GM21576 (cell line): ENCODE measurements around the gene HAUS7.

Experiments
- ATAC-seq: cut with Tn5 transposase; IDR thresholded peaks from one replicate; pipeline ENCODE4 v1.9.1; 2021; ENCODE audit warnings: mild to moderate bottlenecking, moderate library complexity; ENCODE audit not compliant: unreplicated experiment

HAUS7 gene

DNA sequence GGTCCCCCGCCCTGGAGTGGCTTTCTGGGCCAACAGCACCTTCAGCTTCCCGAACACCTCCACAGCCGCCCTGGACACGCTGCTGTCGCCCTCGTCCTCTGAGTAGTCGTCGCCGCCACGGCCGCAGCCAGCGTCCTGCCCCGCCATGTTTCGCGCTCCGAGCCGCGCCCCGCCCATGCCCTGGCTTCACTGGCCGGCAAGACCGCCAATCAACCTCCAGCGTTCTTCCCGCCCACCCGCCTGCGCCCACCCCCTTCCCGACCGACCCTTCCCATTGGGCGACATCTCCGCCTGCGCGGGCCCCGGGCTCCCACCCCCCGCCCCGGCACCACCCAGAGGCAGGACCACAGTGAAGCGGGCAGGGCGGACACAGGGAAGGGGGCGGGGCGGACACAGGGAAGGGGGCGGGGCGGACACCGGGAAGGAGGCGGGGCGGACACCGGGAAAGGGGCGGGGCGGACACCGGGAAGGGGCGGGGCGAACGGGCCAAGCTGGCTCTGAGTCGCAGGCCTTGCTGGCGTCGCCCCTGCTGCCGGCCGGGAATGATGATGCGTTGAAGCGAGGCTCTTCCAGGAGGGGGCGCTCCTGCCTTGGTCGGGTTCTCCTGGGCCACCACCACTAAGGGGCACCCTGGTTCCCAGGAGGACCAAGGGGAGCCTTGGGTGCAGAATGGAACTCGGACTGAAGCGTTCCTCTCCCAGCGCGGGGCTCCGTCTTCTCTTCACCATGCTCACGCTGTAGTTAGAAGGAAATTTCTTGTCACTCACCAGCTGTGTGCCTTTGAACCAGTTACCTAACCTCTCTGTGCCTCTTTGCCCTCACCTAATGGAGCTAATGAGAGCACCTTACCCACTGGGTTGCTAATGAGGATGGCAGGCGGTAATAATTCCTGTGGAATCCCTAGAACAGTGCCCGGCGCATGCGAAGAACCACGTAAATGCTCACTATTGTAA lies at the start of gene HAUS7:
TSS of gene HAUS7 (minus strand) at position 166 of the 953 bp plus-strand sequence. CDS start at position 147, 19 bp downstream.
- ATAC-seq = peak; percentile 72

DNA sequence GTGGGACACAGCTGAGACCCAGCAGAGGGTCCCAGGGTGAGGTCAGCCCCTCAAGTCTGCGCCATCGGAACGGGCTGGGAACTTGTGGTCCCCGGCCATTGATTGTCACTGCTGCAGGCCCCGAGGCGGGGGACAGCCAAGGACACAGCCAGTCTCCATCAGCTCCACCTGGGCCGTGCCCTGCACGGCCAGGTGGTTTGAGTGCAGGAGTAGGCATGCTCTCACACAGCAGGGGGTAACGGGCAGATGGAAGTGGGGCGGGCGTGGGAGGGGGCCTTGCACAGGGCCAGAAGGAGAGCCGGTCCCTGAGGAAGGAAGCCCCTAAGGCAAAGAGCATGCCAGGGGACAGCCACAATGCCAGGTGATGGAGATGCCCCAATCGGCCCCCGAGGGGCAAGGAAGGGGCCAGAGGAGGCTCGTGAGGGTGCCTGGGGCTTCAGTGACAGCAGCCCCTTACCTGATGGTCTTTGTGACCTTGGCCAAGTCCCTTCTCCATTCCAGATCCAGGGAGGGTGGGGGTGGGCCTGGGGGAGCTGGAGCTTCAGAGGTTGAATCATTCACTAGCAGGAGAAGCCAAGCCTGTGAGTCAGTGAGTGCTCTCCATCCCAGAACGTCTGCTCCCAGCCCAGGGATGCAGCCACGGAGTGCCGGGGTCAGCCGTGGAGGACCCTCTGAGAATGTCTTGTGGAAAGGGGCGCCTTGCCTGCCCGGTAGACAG lies 49.4 kb upstream of the HAUS7 start:
- no peak for ATAC-seq

DNA sequence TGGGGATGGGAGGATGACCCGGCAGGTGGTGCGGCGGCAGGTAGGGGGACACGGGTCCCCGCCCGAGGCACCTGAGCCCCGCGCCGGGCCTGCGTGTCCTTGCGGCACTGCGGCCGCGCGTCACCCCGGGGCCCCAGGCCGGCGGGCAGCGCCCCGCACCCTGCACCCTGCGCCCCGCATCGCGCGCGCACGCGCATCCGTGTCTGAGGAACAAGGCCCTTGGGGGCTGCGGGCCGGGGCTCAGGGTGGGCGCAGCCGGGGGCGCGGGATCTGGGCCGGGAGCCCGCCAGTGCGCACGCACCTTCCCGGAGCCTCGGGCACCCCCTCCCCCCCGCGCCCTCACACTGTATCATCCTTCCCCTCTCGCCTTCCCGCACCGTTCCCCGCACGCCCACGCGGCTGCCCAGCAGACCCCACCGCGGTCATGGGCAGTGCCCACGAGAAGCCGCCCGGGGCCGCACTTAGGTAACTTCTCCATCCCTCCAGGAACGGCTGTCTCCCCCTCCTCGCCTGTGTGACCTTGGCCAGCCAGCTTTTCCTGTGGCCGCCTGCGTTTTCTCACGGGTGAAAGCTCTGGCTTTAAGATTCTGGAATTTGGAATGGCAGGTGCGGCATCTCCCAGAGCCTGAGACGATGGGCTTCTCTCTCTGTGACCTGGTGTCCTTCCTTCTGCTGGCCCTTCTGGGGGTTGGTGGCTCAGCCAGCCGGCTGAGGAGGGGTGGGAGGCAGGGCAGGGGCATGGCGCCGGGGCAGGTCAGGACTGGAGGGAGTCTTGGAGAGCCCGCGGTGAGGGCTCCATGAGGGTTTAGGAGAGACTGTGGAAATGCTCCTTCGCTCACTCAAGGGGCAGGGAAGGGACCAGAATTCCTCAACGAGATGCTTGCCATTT lies 47.8 kb upstream of the HAUS7 start:
- ATAC-seq = no peak

DNA sequence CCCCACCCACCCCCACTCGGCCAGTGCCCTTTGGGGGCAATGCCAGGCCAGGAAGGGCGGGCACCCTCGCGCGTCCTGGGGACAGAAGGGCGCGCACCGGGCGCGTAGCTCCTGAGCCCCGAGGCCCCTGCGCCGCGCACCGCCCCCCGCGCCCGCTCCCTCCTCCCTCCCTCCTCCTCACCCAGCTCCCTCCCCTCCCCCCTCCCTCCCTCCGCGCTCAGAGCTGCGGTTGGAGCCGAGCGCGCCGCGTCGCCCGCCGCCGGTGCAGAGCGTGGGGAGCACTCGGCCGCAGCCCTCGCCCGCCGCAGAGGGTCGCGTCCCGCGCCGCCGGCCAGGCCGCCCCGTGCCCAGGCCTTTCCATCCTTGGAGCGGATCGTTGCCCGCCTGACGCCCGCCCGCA lies 47.0 kb upstream of the HAUS7 start, which contains the start of gene ATP2B3:
TSS of gene ATP2B3 (plus strand) at position 220 of the 400 bp plus-strand sequence. CDS start 18,606 bp downstream, outside the sequence.
- no peak for ATAC-seq

DNA sequence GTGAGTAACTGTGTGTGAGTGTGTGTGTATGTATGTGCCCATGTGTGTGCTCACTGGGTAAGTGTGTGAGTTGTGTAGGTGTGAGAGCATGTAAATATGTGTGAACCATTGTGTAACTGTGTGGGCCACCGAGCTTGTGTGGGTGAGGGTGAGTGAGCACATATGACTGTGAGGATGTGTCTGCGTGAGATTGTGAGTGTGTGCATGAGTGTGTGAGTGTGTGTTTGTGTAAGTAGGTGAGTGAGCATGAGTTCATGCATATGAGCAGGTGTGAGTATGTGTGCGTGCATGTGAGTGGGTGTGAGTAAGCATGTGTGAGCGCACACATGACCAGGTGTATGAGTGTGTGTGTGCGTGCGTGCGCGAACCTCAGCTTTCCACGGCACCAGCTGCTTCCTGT lies 45.7 kb upstream of the HAUS7 start:
- ATAC-seq = no peak

DNA sequence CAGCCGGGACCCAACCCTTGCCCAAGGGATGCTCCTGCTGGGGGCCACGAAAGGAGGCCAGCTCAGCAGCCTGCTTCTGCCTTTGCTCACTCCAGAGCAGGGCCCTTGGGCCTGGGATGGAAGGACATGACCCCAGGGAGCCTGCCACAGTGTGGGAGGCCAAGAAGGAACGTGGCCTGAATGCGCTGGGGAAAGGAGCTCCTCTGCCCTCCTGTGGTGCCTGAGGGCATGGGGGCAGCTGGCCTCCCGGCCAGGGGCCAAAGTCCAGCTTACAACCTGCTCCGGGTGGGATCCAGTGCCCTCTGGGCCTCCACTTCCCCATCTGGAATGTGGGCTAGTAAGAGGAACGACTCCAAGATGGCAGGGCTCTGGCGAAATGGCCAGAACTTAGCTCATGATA lies 45.1 kb upstream of the HAUS7 start:
- no peak for ATAC-seq

DNA sequence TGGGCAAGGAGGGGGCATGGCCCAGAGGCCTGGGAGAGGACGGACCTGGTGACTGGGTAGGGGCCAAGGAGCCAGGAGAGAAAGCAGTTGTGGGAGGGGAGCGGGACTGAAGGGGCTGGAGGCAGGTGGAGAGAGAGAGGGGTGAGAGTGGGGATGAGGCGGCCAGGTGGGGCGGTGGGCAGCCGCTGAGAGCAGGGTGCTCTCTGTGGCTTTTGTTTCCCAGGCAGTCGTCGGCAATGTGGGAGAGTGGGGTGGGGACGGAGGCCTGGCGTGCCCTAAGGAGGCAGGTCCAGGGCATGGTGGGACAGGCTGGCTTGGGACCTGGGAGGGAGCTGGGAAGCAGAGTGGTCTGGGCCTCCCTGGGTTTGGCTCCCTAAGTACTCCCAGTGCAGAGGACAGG lies 43.9 kb upstream of the HAUS7 start:
- ATAC-seq = no peak

DNA sequence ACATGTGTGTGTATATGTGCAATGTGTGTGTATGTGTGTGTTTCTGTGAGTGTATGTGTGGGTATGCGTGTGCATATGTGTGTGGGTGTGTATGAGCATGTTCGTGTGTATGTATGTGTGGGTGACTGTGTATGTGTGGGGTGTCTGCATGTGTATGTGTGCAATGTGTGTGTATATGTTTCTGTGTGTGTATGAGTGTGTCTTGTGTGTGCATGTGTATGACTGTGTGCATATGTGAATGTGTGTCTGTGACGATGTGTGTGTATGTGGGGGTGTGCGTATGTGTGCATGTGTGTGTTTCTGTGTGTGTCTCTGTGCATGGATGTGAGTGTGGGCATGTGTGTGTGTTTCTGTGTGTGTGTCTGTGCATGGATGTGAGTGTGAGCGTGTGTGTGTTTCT lies 42.9 kb upstream of the HAUS7 start:
- no peak for ATAC-seq

DNA sequence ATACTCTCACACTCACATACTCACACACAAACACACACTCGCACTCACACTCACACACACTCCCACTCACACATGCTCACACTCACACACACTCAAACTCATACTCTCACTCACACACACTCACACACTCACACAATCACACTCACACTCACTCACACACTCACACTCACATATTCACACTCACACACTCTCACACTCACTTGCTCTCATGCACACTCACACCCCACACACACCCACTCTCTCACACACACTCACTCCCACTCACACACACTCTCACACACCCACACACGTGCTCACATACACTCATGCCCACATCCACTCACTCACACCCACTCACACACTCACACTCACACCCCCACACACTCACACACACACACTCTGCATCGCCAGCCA lies 42.1 kb upstream of the HAUS7 start:
- ATAC-seq = no peak

DNA sequence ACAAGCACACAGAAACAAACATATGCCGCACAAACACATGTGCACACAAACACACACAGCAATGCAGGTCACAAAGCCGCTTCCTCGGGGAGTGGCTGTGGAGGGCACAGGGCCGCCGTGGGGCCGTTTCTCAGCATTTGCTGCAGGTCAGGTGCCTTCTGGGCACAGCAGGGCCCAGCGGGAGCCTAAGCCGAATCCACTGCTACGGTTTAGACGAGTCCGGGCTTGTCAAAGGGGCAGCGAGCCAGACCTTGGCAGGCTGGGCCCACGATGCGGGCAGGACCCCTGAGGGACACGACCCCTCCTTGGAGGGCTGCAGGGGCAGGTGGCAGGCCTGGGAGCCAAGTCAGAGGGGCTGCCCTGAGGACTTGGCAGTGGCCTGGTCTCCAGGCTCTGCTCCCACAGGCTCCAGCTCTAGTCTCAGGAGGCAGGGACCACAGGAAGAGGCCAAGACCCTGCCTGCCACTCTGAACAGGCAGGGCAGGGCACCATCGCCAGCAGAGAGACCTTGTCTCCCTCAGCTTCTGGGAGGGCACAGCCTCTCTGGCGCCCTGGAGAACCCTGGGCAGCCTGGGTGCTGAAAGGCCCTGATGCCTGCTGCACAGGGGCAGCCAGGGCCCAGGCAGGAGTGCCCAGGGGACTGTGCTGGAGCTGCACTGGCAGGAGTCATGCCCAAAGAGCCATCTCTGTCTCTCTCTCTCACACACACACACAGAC lies 41.6 kb upstream of the HAUS7 start:
- no peak for ATAC-seq

DNA sequence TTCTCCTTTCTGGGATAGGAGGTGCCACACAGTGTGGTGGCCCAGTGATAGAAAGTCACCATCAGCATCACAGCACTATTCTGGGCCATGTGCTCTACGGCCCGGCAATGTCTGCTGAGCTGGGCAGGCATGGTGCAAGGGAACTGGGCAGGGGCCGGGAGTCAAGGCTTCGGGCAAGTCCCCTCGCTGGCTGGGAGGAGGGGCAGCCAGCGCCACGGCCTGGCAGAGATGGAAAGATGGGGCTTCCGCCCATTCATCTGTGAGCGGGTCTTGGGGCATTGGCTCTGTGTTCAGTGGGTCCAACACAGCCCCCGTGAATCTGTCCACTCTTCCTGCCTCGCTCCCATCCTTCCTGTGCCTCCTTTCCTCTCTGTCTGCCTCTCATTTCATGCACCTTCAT lies 40.0 kb upstream of the HAUS7 start:
- no peak for ATAC-seq

DNA sequence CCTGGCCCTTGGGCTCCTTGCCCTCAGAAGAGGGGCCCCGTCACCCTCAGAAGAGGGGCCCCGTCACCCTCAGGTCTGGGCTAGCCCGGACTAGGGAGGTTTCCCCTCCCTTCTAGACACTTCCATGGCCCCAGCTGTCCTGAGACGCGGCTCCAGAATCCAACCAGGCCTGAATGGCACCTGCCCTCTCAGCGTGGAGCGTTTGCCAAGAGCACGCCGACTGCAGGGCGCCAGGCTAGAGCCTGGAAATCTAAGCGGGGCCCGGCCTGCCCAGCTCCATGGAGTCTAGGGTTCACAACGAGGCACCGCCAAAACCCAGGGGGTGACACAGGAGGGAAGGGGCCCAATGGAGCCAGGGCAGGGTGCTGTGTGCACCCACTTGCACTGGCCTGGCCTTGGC lies 39.2 kb upstream of the HAUS7 start:
- ATAC-seq = no peak

DNA sequence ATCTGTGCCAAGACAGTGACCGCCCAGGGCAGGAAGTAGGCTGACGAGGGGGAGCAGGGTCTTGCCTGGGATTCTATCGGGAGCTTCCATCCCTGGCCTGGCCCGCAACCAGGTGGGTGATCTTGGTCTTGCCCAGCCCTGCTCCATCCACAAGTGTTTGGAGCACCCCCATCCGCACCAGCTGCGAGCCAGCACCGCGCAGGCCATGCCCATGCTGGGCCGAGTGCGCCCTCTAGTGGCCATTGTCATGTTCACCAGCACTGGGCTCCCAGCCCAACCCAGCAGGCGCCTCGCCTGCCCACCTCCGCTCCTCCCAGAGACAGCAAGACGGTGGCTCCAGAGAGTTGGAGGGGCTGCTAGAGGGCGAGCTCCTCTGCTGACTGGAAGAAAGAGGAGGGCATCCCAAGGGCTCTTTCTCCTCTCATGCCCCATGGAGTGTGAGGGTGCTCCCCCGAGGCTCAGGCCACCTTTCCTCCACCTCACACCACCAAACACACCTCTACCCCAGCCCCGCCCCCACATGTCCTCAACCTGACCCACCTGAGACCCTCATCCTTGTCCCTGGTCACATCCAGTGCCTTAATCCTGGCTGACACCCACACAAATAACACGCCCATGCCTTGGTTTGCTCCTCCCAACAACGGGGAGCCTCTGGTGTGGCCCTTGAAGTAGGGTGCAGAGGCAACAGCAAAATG lies 37.3 kb upstream of the HAUS7 start:
- peak; percentile 95 for ATAC-seq

DNA sequence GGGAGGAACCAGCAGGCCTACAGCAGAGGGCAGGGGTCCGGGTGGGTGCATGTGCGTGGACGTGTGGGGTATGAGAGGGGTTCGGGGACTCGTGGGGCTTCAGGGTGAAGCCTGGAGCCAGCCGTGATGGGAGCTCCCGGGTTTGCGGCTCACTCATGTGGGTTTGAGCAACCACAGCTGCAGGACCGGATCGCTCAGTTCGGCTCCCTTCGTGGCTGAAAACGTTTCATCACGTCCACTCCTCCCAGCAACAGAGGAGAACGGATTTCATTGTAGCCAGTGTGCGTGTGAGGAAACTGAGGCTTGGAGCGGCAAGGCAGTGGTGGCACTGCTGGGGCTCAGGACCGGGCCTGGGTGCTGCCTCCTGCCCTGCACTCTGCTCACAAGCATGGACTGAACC lies 35.0 kb upstream of the HAUS7 start:
- ATAC-seq = no peak

DNA sequence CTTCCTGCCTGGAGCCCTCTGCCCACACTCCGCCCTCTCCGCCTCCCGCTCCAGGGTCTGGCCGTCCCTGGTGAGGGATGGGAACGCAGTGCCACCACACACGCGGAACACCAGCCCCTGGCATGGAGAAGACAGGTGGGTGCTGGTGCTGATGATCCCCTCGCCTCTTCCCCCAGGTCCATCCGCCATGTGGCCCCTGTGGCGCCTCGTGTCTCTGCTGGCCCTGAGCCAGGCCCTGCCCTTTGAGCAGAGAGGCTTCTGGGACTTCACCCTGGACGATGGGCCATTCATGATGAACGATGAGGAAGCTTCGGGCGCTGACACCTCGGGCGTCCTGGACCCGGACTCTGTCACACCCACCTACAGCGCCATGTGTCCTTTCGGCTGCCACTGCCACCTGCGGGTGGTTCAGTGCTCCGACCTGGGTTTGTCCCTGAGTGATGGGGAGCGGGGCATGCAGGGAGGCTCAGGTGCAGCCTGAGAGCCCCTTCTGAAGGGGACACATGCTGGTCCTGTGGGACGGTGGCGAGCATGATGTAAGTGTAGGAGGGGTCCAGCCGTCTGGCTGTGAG lies 34.2 kb upstream of the HAUS7 start:
- no peak for ATAC-seq

DNA sequence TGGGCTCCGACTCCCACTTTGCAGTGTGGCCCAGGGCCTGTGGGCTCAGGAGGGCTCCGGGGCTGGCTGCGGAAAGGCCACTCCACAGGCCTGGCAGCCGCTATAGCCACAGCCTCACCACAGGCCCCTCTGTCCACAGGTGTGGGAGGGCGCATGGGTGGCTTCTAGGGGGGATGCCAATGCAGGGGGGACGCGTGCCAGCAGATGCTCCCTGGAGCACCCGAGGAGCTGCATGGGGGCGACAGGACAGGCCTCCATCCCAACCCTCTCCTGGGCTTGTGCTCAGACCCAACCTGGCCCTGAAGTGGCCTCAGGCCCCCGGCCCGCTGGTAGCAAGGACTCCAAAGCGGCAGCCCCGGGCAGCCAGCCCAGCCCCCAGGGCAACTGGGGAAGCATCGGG lies 32.4 kb upstream of the HAUS7 start:
- no peak for ATAC-seq

DNA sequence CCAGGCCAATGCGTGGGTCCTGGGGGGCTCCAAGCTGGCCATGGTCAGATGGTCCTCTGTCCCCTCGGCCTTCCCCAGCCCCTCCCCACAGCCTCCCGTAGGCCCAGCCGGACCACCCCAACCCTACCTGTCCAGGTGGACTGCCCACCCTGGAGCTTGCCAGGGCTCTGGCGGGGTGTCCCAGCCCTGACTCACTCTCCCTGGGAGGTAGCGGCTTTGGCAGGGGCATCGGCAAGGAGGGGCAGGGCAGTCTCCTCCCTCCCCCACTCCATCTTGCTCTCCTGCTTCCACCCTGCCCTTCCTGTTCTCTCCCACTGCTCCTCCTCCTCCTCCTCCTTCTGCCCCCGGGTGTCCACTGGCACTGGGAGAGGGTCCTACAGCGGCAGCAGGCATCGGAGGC lies 31.8 kb upstream of the HAUS7 start:
- no peak for ATAC-seq

DNA sequence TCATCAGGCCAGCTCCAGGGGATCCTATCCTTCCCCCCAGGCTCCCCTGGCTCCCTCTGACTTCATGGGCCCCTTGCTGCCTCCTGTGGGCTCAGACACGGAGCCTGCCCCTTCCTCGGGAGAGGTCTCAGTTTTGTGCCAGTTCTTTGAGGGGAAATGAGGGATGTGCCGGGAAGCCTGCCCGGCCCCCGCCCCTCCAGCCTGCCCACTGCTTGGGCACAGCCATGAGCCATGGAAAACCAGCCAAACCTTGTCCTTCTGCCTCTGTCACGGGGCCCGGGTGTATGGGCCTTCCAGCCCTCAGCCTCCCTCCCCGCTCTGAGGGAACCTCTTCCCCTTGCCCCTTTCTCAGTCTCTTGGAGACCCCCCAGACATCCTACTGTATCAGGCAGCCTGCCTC lies 31.2 kb upstream of the HAUS7 start:
- ATAC-seq = no peak

DNA sequence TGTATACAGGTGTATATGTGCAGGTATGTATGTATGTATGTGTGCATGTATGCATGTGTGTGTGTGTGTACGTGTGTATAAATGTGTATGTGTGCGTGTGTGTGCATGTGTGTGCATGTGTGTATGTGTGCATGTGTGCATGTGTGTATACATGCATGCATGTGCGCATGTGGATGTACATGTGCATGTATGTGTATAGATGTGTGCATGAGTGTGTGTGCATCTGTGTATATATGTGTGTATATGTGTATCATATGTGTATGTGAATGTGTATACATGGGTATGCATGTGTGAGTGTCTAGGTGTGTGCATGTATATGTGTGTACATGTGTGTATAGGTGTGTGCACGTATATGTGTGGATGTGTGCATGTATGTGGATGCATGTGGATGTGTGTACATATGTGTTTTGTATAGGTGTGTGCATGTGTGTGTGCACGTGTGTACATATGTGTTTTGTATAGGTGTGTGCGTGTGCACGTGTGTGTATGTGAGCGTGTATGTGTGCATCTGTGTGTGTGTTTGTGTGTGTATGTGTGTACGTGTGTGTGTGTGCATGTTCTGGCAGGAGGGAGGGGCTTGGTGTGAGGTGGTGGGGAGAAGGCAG lies 30.4 kb upstream of the HAUS7 start:
- no peak for ATAC-seq
